ENCODE results near the gene TP53RK.
A peak's percentile ranks its signal among the peaks of the same experiment; 100 is the strongest.

The TP53RK gene

GRCh38 chr20:46689082-46689753, at the start of gene TP53RK:
TP53RK (minus strand) TSS chr20:46689444; CDS start chr20:46689414, 30 bp downstream.
- peak; percentile 97 for DNase-seq

GRCh38 chr20:46735436-46735835, 46.2 kb upstream of the TP53RK start:
- no peak for DNase-seq

GRCh38 chr20:46731770-46732169, 42.5 kb upstream of the TP53RK start:
- no peak for DNase-seq

- DNase-seq = no peak
Measured at GRCh38 chr20:46725186-46726165, 36.2 kb upstream of the TP53RK start.

- DNase-seq = no peak
Measured at GRCh38 chr20:46724343-46724959, 35.2 kb upstream of the TP53RK start.

- DNase-seq = no peak
Measured at GRCh38 chr20:46723039-46723438, 33.8 kb upstream of the TP53RK start.

- DNase-seq = no peak
Measured at GRCh38 chr20:46722450-46722849, 33.2 kb upstream of the TP53RK start.

- DNase-seq = no peak
Measured at GRCh38 chr20:46721476-46721875, 32.2 kb upstream of the TP53RK start.

- no peak for DNase-seq
Measured at GRCh38 chr20:46720776-46721425, 31.7 kb upstream of the TP53RK start.

GRCh38 chr20:46720019-46720418, 30.8 kb upstream of the TP53RK start:
- no peak for DNase-seq

- DNase-seq = no peak
Measured at GRCh38 chr20:46717818-46718541, 28.7 kb upstream of the TP53RK start.

GRCh38 chr20:46715292-46715756, 26.1 kb upstream of the TP53RK start:
- no peak for DNase-seq

- no peak for DNase-seq
Measured at GRCh38 chr20:46713957-46714834, 25.0 kb upstream of the TP53RK start.

- DNase-seq = no peak
Measured at GRCh38 chr20:46712056-46712636, 22.9 kb upstream of the TP53RK start.

- no peak for DNase-seq
Measured at GRCh38 chr20:46710153-46710913, 21.1 kb upstream of the TP53RK start.

- no peak for DNase-seq
Measured at GRCh38 chr20:46709459-46710152, 20.4 kb upstream of the TP53RK start, which contains the start of gene SLC2A10. SLC2A10 (plus strand) TSS chr20:46709649; CDS start chr20:46709737, 88 bp downstream.

GRCh38 chr20:46709055-46709458, 19.8 kb upstream of the TP53RK start:
- DNase-seq = no peak

GRCh38 chr20:46708172-46708860, 19.1 kb upstream of the TP53RK start:
- DNase-seq = no peak

All from CD4-positive, alpha-beta T cell treated with Interleukin-15 for 1 hour (primary cell).